ENCODE results near the gene PTTG1IP.

DNA sequence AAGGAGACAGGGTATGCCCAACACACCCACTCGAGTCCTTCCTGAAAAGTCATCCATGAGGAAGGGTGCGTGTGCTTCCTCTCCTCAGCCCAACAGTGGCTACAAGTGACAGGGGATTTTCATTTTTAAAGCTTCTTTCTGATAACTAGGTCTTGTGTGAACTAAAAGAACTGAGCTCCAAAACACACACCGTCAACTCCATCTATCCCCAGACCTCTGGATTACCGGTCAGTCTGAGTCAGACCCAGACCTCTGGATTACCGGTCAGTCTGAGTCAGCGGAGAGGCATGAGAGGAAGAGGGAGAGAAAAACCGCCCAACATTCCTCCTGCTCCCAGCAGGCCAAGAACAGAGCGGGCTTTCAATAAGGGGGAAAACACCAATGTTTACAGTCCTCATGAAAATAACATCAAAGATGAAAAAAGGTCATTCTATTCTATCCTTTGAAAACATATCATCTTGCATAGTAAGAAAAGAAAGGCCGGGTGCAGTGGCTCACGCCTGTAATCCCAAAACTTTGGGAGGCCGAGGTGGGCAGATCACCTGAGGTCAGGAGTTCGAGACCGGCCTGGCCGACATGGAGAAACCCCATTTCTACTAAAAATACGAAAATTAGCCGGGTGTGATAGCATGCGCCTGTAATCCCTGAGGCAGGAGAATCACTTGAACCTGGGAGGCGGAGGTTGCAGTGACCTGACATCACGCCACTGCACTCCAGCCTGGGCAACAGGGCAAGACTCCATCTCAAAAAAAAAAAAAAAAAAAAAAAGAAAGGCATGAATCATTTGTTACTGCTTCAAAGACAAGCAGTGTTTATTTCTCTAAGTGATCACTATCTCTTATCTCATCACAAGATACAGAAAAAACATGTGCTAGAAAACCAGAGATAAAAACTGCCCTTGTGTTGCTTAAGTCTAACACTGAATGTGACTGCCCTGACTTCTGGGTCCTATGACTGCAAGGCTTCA, 3.4 kb downstream of the PTTG1IP start:
- TF ChIP-seq, protein P1, sequence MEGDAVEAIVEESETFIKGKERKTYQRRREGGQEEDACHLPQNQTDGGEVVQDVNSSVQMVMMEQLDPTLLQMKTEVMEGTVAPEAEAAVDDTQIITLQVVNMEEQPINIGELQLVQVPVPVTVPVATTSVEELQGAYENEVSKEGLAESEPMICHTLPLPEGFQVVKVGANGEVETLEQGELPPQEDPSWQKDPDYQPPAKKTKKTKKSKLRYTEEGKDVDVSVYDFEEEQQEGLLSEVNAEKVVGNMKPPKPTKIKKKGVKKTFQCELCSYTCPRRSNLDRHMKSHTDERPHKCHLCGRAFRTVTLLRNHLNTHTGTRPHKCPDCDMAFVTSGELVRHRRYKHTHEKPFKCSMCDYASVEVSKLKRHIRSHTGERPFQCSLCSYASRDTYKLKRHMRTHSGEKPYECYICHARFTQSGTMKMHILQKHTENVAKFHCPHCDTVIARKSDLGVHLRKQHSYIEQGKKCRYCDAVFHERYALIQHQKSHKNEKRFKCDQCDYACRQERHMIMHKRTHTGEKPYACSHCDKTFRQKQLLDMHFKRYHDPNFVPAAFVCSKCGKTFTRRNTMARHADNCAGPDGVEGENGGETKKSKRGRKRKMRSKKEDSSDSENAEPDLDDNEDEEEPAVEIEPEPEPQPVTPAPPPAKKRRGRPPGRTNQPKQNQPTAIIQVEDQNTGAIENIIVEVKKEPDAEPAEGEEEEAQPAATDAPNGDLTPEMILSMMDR (IDR thresholded peaks at IDR 0.05), result no peak
- no peak for TF ChIP-seq EZH2 (IDR thresholded peaks at IDR 0.05; ENCODE audit: borderline replicate concordance, insufficient read depth, low read depth, low read length, poor library complexity, severe bottlenecking)
